ENCODE measurements around the gene NEU4.
A peak's percentile ranks its signal among the peaks of the same experiment; 100 is the strongest.

Gene NEU4

GRCh38 chr2:241865957-241866789, 57.2 kb downstream of the NEU4 start:
- peak in 1 of 5 donors; percentile 44 for DNase-seq

Measured in T-helper 1 cell (primary cell).